ENCODE measurements around the gene HERPUD1. TPM values are rescaled to one million over a fixed set of nuclear protein-coding genes. Genes with fewer than 3 reads are reported as not detected.

HERPUD1 gene
- total RNA-seq: 124 and 232 TPM in 2 replicates

GRCh38 chr16:56931892-56932720, at the start of gene HERPUD1:
Gene HERPUD1 (plus strand): TSS chr16:56932142. CDS start chr16:56932245, 103 bp downstream.

GRCh38 chr16:56961851-56962281, 29.9 kb downstream of the HERPUD1 start, which contains the start of gene CETP:
Gene CETP (plus strand): TSS chr16:56961950. CDS start chr16:56961980, 30 bp downstream.

GRCh38 chr16:56988948-56989945, 57.3 kb downstream of the HERPUD1 start, which contains the start of gene NLRC5:
Gene NLRC5 (plus strand): TSS chr16:56989557. CDS start chr16:57020713, 31,156 bp downstream.

Other genes with a start within 250 kb of the HERPUD1 start
- gene MT1X, start 249.7 kb upstream of the HERPUD1 start, total RNA-seq: 36.9 and 47.0 TPM in 2 replicates
- 29.1 and 54.5 TPM in 2 replicates for gene NUP93, start 202.0 kb upstream of the HERPUD1 start, total RNA-seq
- gene SLC12A3, start 66.9 kb upstream of the HERPUD1 start, total RNA-seq: 0.22 and 1.6 TPM in 2 replicates
- gene CETP, start 29.8 kb downstream of the HERPUD1 start, total RNA-seq: not detected in 2 replicates
- gene NLRC5, start 57.4 kb downstream of the HERPUD1 start, total RNA-seq: 0.39 and 0.43 TPM in 2 replicates
- gene CPNE2, start 160.4 kb downstream of the HERPUD1 start, total RNA-seq: 15.1 and 23.6 TPM in 2 replicates